Peyer's patch (tissue), 4 donors: Measurements from ENCODE around the gene SLC38A7. TPM values are rescaled to one million over a fixed set of nuclear protein-coding genes. Genes with fewer than 3 reads are reported as not detected.

Experiments used
- DNase-seq, 3 donors: peaks; one replicate each; pipeline ENCODE4 v3.0.0-alpha.2; 2017 to 2019
- H3K27ac ChIP-seq, 4 donors: fragments of 200-600 bp; sonication (generic); one replicate each; pipeline ENCODE4 v1.5.1; 2016 to 2019
- H3K27me3 ChIP-seq, 2 donors: fragments of 200-600 bp; sonication (generic); one replicate each; pipeline ENCODE4 v1.5.1; 2019
- H3K36me3 ChIP-seq, 3 donors: fragments of 200-600 bp; sonication (generic); one replicate each; pipeline ENCODE4 v1.5.1; 2016 to 2019
- H3K4me1 ChIP-seq, 4 donors: fragments of 200-600 bp; sonication (generic); one replicate each; pipeline ENCODE4 v1.5.1; 2016 to 2019
- H3K4me3 ChIP-seq, 4 donors: fragments of 200-600 bp; sonication (generic); 1 replicate in 3 of 4; 2 replicates in 1 of 4; pipeline ENCODE4 v1.5.1; 2016 to 2019; ENCODE audit warnings: mild to moderate bottlenecking in 1 of 4
- H3K9me3 ChIP-seq, 4 donors: fragments of 200-600 bp; sonication (generic); one replicate each; pipeline ENCODE4 v1.5.1; 2016 to 2019; ENCODE audit warnings: mild to moderate bottlenecking in 1 of 4
- CTCF ChIP-seq, 6 experiments: fragments of 450-650 bp in 4 of 6; fragments of 200-600 bp in 2 of 6; sonication (generic) in 1 of 6; IDR thresholded peaks; one replicate each; pipeline ENCODE4 v1.5.1; 2017 to 2019; ENCODE audit warnings: antibody characterized with exemption in 6 of 6, mild to moderate bottlenecking in 3 of 6, moderate library complexity in 1 of 6
- POLR2A ChIP-seq, 2 donors: fragments of 450-650 bp; IDR thresholded peaks; one replicate each; pipeline ENCODE4 v1.5.1; 2017; ENCODE audit warnings: antibody characterized with exemption in 2 of 2, mild to moderate bottlenecking in 2 of 2, moderate library complexity in 2 of 2
- total RNA-seq, 4 donors: library from RNA; depleted of rRNA; stranded (reverse); fragments of >200 nt; gene quantifications; one replicate each; pipeline ENCODE4 v1.1.0, GENCODE V29; 2016

The SLC38A7 gene
- total RNA-seq, 4 donors from 2014 or later, result 12.8 to 35.5 (median 18.1) TPM

DNA sequence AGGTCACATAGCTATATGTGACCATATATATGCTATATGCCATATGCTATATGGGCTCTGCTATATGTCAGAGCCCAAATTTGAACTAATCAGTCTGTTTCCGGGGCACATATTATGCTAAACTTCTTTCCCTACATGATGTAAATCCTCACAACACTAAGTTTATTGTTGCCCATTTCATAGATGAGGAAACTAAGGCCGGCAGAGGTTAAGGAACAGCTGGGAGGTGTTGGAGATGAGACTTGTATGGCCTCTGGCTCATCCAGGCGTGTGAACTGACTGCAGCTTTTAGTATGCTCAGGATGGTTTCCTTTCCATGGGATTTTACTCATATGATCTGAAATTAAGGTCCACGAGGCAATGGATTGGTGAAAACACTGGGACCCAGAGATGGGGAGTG, 37.5 kb downstream of the SLC38A7 start:
- Histone ChIP-seq H3K9me3 (no peaks in the 10 kb centered on the region), H3K27ac (no peak overlapping the region), H3K4me1 (no peaks in the 10 kb centered on the region), H3K27me3 (no peaks in the 10 kb centered on the region), H3K4me3 (no peak overlapping the region), H3K36me3 (no peaks in the 10 kb centered on the region)
- DNase-seq, result no peak
- no peak for TF ChIP-seq POLR2A (IDR thresholded peaks at IDR 0.05)
- no peak for TF ChIP-seq CTCF (IDR thresholded peaks at IDR 0.05)

DNA sequence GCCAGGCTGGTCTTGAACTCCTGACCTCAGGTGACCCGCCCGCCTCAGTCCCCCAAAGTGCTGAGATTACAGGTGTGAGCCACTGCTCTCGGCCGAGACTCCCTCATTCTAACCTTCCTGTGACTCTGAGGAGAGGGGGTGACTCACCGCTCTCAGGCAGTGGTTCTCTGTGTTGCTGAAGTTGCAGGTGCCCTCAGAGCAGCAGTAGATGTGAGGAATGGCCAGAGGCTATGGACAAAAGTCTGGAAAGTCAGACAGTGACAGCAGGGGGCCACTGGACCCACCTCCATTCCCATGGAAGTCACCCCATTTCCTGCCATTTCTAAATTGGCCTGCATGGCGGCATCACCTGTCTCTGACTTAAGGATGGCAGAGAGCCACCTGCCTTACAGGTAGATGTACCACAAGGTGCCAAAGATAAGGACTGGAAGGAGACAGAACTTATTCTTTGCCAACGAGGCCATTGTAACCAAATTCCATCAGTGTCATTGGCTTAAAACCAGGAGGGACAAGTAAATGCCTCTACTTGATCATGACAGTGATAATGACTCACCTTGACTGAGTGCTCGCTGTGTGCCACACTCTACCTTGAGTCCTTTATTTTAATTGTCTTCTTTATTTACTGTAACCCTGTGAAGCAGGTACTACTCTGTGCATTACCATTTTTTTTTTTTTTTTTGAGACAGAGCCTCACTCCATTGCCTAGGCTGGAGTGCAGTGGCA, 39.6 kb downstream of the SLC38A7 start:
- no peaks in the 10 kb centered on the region for H3K4me1 ChIP-seq
- no peaks in the 10 kb centered on the region for H3K9me3 ChIP-seq
- H3K27me3 ChIP-seq, result no peaks in the 10 kb centered on the region
- no peaks in the 10 kb centered on the region for H3K36me3 ChIP-seq
- H3K27ac ChIP-seq, result no peak overlapping the region
- DNase-seq, result no peak
- H3K4me3 ChIP-seq, result no peak overlapping the region
- no peak for TF ChIP-seq CTCF (IDR thresholded peaks at IDR 0.05)
- TF ChIP-seq POLR2A (IDR thresholded peaks at IDR 0.05), result no peak

DNA sequence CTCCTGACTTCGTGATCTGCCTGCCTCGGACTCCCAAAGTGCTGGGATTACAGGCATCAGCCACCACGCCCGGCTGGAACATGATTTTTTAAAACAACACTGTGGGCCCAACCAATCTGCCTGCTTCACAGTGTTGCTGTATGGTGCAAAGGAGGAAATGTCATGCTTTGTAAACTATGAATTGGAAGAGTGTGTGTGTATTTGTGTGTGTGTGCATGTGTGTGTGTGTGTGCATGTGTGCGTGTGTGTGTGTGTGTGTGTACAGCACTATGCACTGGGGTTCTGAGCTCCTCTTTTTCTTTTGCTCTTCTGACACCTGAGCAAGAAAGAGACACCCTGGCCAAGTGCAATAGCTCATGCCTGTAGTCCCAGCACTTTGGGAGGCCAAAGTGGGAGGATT, 40.5 kb downstream of the SLC38A7 start:
- no peak for DNase-seq
- TF ChIP-seq CTCF (IDR thresholded peaks at IDR 0.05) (no peak), POLR2A (IDR thresholded peaks at IDR 0.05) (no peak)
- Histone ChIP-seq H3K27ac (no peak overlapping the region), H3K36me3 (no peaks in the 10 kb centered on the region), H3K4me3 (no peak overlapping the region), H3K27me3 (no peaks in the 10 kb centered on the region), H3K9me3 (no peaks in the 10 kb centered on the region), H3K4me1 (no peaks in the 10 kb centered on the region)

GRCh38 chr16:58640949-58641348, 43.6 kb downstream of the SLC38A7 start:
- no peaks in the 10 kb centered on the region for H3K36me3 ChIP-seq
- H3K9me3 ChIP-seq, result no peaks in the 10 kb centered on the region
- no peaks in the 10 kb centered on the region for H3K4me1 ChIP-seq
- TF ChIP-seq POLR2A (IDR thresholded peaks at IDR 0.05) (no peak), CTCF (IDR thresholded peaks at IDR 0.05) (no peak)
- H3K4me3 ChIP-seq, result no peak overlapping the region
- no peak overlapping the region for H3K27ac ChIP-seq
- no peaks in the 10 kb centered on the region for H3K27me3 ChIP-seq
- no peak for DNase-seq

GRCh38 chr16:58639836-58640235, 44.7 kb downstream of the SLC38A7 start:
- H3K27ac ChIP-seq, result no peak overlapping the region
- no peaks in the 10 kb centered on the region for H3K4me1 ChIP-seq
- no peaks in the 10 kb centered on the region for H3K9me3 ChIP-seq
- no peaks in the 10 kb centered on the region for H3K27me3 ChIP-seq
- no peak for TF ChIP-seq POLR2A (IDR thresholded peaks at IDR 0.05)
- DNase-seq, result no peak
- H3K36me3 ChIP-seq, result no peaks in the 10 kb centered on the region
- no peak overlapping the region for H3K4me3 ChIP-seq

DNA sequence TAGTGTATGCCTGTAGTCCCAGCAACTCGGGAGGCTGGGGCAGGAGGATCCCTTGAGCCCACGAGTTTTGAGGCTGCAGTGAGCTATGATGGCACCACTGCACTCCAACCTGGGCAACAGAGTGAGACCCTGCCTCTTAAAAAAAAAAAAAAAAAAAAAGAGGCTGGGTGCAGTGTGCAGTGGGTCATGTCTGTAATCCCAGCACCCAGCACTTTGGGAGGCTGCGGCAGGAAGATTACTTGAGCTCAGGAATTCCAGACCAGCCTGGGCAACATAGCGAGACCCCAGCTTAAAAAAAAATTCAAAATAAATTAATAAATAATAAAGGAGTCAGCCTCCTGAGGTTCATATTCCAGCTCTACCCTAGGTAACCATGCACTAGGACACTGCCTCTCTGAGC, 45.3 kb downstream of the SLC38A7 start:
- H3K27me3 ChIP-seq, result no peaks in the 10 kb centered on the region
- H3K36me3 ChIP-seq, result no peaks in the 10 kb centered on the region
- no peak for DNase-seq
- TF ChIP-seq CTCF (IDR thresholded peaks at IDR 0.05) (no peak), POLR2A (IDR thresholded peaks at IDR 0.05) (no peak)
- no peaks in the 10 kb centered on the region for H3K9me3 ChIP-seq
- H3K27ac ChIP-seq, result no peak overlapping the region
- H3K4me3 ChIP-seq, result no peak overlapping the region
- no peaks in the 10 kb centered on the region for H3K4me1 ChIP-seq
